GM21526 (cell line): Measurements from ENCODE around the gene WHRN.

ENCODE experiments used
- ATAC-seq: cut with Tn5 transposase; IDR thresholded peaks from one replicate; pipeline ENCODE4 v1.9.1; 2021; ENCODE audit warnings: moderate library complexity; ENCODE audit not compliant: unreplicated experiment, low FRiP score

The WHRN gene

DNA sequence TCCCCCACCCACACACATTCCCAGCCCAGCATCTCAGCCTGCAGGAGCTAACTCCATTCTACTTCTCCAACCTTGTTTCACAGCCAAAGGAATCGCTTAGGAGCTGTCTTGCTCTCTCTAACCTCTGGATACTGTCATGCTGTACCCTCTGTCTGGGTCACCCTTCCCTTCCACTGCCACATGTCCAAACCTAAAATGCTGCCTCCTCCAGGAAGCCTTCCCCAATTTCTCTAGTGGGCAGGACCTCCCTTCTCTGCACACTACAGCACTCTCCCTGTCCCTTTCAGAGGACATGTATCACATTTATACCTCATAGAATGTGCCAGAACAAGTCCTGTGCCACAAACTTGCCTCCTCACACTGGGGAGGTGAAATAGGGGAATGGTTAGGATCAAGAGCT is 30.8 kb downstream of the WHRN start:
- no peak for ATAC-seq

DNA sequence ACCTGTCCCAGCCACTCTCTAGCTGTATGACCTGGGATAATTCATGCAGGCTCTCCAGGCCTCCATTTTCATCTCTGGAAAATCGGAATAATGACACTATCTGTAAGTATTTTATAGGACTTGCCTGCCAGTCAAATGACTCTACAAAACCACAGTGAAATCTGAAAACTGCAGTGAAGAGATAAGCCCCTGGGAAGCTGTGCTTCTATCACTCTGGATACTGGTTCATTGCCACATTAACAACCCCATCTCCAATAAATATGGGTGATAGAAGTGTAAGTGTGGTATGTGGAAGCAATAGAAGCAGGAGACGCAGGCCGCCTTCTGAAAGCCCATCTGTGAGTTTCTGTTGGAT is 31.8 kb downstream of the WHRN start:
- ATAC-seq = no peak

DNA sequence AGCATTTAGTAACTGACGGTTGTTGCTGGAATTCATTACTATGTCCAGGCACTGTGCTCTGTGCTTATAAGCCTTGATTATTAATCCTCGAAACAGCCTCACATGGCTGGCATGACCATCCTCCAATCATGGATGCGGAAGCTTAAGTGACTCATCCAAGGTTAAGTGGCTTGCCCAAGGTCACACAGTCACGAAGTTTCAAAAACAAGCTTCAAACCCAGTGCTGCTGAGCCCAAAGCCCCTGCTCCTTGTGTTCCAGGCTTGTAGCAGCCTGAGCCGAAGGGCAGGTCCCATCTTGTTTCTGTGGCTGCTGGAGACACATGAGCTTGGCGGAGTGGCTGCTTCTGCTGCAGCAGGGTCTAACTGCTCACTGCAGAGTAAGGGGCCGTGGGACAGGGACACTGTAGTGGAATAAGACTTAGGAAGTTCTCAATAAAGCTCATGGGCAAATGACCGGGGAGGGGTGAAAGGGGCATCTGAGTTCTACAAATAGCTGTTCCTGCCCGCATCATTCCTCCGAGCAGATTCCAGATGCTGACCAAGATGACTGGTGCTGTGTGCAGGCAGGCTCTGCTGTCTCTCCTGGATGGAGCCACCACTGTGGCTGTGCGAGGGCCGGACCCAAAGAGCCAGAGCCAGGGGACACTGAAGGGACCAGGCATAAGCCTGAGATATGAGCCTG is 32.4 kb downstream of the WHRN start:
- ATAC-seq = no peak

DNA sequence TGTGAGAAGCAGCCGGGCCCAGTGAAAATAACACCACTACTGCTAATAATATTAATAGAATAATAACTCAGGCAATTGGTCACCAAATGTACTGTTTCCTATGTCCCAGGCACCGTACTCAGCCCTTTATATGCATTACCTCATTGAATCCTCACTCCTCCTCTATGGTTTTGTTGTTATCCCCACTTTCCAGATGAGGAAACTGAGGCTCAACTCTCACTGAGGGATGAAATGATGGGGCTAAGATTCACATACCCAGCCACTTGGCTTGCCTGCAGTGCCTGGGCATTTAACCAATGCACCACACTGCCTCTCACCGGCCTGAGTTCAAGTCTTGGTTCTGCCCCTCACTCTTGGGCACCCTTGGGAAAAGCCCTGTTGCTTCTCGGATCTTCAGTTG is 34.1 kb downstream of the WHRN start:
- no peak for ATAC-seq

DNA sequence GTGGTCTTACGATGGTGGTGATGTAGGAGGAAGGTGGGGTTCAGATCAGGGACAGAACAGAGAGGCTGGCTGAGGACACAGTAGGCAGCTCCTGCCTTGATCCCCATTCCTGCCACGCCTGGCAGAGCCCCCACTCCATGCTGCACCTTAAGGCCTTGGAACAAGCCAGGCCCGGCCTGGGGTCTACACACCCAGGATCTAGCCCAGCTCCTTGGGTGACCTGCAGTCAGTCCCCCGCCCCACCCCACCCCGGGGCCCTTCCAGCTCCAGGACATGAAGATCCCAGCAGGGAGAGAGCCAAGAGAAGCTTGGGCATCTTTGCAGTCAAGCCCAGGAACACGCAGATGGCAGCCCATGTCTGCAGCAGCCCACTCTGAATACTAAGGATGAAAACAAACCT is 34.7 kb downstream of the WHRN start:
- no peak for ATAC-seq

DNA sequence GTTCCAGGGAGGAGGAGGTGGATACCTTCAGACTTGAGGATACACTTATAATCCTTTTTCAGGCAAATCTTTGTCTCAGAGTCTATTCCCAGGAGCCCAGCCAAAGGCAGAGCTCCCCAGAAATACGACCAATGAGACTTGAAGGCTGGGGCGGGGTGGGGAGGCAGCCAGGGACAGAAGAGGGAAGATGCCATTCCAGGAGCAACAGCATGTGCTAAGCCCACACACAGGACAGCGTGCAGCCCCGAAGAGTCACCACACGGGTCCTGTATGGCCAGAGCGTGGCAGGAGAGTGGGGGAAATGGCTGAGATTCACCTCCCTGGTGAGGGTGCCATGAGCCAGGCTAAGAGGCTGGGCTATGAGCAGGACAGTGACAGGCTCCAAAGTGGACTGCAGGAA is 35.2 kb downstream of the WHRN start:
- ATAC-seq = no peak

DNA sequence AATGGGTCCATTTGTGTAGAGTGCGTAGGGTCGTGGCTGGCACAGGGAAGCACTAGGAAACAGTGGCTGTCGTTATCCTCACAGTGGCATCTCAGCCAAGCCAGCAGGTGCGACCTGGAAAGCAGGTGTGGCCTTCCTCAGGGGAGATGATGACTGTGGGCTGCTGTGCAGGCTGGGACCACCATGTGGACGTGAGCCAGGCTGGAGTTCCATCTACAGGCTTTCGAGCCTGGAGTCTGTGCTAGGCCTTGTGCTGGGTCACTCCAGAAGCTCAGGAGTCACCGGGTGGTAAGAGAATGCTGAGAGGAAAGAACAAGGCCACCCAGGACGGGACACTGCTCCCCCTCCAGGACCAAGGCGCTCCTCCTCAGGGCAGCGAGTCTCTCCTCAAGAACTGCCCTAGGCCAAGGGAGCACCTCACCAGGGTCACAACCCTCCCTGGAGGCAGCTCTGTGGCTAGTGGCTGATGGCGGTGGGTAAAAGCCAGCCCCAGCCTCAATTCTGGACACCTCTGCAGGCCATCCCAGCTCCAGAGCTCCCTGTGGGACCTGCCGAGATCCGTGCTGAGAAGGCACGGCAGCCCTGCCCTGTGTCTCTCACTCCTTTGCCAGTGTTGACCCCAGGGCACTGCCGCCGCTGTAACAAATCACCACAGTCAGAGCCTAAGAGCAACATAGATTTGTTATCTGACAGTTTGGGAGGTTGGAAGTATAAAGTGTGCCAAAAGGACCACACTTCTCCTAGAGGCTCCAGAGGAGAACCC is 36.0 kb downstream of the WHRN start:
- ATAC-seq = no peak

DNA sequence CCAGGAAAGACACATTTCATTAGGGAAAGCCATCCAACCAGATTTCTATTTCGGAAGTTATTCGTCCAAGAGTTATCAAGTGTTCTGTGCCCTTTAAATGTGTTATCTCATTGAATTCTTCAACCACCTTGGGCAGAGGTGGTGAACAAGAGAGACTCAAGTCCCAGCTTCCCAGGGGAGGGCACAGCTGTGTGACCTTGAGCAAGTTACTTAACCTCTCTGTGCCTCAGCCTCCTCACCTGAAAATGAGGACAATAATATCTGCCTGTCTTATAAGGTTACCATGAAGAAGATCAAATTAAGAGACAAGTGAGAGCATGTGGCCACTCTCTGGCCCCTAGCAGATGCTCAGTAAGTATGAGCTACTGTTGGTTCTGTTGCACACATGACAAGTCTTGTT is 37.4 kb downstream of the WHRN start:
- ATAC-seq = no peak

DNA sequence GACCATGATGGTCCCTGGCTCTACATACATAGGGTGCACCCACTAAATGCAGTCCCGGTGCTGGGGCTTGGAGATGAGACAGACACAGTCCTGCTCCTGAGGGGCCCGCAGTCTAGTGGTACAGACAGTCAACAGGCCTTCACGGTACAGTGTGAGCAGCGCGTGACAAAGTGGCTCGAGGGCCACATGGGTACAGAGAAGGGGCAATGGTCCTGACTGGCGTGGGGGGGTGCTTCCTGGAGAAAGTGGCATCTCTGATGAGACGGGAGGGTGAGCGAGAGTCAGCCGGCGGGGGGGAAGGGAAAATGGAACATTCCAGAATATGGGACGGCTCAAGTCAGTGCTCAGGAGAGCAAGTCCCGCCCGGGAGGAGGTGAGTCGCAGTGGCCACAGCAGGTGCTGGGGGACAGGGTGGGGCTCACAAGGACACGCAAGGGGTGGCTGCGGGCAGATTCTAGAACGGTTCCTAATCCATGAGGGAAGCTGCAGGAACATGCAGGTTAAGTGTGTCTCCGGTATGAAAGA is 38.0 kb downstream of the WHRN start:
- no peak for ATAC-seq

DNA sequence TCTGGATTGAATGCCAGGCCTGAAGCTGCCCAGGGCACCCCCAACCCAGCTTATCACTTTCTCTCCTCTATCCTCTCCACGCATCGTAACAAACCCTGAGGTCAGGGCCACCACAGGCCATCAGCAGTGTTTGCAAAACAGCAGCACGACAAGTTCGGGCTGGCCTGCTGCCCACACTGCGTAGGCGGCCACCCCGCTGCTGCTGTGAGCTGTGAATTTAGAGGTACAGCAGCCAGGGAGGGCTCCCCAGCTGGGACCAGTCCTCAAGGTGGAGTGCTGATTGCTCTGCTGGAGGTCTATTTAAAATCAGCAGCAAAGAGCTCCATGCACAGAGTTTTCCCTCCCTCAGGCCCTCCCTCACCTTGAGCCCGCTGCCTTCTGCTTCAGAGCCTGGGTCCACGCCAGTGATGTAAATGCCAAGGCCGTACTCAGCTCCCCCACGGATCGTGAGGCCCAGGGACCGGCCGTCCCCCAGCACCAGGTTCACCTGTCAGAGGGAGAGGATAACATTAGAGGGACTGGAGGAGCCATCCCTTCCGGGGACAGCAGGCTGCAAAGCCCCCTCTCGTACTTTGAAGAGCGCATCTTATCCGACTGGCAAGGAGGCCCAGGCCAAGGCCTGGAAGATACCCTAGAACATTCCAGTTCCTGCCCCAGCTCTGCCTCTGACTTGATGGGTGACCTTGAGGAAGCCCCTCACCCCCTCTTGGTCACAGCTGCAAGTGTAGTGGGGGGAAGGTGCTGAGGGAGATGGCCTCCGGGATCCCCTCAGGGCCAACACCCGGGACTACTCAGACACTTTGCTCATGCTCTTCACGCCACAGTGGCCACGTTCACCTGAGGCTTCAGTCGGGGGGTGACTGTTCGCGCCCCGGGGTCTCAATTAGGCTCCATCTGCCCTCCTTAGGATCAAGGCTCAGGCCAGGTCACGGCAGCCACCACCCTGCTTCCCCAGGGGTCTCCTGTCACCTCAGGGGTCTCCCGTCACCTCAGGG is 39.1 kb downstream of the WHRN start:
- ATAC-seq = no peak

DNA sequence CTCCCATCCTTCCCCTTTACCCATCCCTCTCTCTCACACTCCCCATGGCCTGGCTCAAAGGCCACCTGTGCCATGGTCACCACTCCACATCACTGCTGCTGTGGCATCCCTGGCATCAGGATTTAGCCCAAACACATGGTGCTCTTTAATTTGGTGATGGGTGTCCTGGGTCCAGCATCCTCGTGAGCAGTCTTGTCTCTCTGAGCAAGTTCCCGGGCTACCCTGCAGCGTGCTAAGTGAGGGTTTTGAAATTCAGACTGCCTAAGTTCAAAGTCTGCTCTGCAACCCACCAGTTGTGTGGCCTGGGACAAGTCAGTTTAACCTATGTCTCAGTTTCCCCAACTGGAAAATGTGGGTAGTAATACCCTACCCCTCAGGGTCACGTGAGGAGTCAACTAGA is 39.9 kb downstream of the WHRN start:
- no peak for ATAC-seq

DNA sequence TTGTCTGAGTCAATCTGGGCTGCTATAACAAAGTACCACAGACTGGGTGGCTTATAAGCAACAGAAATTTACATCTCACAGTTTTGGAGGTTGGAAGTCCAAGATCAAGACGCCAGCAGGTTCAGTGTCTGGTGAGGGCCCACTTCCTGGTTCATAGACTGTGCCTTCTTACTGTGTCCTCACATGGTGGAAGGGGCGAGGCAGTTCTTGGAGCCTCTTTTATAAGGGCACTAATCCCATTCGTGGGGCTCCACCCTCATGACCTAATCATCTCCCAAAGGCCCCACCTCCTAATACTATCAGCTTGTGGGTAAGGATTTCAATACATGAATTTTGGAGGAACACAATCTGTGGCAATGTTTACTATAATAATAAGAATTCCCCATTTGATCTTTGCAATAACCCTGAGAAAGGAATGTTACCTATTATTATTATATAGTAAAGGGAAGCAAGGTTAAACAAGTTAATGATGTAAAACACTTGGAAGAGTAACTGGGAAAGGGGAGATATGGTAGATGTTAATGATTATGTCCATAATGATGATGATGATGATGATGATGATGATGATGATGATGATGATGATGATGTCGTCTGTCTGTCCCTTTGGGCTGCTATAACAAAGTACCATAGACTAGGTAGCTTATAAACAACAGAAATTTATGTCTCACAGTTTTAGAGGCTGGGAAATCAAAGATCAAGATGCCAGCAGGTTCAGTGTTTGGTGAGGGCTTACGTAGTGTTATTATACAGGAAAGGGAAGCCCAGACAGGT is 40.8 kb downstream of the WHRN start:
- no peak for ATAC-seq

DNA sequence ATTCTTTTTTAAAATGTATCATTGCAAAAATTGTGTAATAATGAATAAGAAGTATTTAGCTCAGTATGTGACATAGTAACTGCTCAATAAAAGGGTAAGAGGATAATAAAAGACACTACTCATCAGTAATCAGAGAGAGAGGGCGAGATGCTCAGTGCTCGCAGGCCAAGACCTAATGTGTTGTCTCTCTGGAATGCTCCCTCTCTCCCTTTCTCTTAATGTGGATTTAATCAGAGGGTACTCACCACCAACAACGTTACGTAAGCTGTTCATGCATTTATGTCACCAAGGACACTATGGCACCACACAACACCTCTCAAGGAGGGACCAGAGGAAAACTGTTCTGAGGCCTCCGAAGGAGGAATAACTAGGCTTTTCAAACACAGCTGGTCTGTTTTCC is 42.5 kb downstream of the WHRN start:
- no peak for ATAC-seq

DNA sequence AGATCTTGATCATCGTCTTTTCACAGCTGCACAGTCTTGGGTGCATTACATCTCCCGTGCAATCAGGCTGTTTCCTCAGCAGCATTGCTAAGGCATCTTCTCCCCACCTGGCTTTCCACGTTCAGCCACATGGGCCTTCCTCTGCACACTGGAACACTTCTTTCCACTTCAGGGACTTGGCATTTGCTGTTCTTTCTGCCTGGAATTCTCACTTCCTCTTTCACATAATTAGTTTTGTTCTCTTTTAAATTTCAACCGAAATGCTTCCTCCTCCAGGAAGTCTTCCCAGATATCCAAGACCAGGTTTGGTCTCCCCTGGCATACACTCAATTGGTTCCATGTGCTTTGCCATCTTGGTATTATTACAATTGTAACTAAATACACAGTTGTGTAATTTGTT is 43.8 kb downstream of the WHRN start:
- ATAC-seq = no peak

DNA sequence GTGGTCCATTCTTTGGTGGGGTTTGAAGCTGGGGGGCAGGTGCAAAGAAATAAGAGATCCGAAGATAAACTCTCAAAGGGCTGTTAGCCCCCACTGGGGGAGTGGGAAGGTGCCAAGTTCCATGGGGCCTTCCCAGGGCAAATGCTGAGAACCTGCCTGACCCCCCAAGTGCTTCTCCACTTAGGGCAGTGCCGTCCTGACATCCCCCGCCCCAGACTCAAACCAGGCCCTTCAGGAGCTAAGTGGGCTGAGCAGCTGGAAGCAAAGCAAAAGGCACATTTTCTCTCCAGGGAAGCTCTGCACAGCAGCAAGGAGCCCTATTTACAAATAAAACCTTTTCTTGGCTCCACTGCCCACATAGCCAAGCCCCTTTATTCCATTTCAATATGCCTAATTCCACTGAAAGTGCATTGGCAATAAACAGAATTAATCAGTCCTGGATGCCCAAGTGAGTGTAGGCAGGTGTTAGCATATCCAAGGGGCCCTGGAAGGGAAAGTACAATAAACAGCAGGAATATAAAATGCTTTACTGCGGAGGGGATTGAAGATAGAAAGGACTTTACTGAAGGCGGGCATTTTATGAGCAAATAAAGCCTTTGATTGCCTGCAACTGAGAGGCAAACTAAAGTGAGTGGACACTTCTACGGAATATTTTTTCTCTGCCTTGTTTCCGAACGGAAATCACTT is 44.6 kb downstream of the WHRN start:
- ATAC-seq = no peak

DNA sequence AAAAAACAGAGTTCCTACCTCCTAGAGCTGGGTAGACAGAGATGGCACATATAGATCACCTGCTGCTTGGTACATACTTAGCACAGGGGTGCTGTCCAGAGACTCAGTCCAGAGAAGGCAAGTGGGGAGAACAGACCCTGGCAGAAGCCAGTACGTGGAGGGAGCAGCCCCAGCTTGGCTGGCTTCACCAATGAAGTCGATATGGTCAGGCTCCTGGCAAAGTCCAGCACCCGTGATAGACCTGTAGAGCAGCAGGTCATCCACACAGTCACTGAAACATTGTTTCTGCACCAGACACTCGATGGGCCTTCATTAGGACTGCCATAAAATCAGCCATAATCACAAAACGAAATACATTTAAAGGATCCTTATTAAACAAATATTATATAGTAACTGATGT is 45.8 kb downstream of the WHRN start:
- ATAC-seq = no peak

DNA sequence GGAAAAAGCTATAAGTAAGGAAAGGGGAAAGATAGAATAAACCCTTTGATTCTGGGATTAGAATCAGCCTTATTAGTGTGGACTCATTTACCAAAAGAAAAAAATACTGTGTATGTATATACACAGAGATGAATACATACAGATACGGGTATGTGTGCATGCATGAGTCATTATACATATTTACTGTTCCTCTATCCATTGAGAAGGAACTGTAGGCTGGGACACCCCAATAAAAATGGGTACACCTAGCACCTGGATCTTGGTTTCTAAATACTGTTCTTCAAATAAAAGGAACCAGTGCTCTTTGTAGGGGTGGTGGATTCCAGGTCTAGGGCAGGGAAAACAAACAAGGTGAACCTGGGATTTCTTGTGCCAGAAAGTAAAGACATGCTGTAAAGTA is 48.3 kb downstream of the WHRN start:
- no peak for ATAC-seq

DNA sequence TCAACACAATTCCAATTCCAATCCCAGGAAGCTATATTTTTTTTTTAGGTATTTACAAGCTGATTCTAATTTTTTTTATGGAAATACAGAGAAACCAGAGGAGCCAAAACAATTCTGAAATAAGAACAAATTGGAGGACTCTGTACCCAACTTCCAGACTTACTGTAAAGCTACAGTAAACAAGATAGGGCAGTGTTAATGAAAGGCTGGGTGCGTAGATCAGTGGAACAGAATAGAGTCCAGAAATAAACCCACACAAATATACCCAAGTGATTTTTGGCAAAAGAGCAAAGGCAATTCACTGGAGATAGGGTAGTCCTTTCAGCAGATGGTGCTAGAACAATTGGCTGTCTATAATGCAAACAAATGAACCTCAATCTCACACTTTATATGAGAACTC is 50.6 kb downstream of the WHRN start:
- ATAC-seq = no peak

DNA sequence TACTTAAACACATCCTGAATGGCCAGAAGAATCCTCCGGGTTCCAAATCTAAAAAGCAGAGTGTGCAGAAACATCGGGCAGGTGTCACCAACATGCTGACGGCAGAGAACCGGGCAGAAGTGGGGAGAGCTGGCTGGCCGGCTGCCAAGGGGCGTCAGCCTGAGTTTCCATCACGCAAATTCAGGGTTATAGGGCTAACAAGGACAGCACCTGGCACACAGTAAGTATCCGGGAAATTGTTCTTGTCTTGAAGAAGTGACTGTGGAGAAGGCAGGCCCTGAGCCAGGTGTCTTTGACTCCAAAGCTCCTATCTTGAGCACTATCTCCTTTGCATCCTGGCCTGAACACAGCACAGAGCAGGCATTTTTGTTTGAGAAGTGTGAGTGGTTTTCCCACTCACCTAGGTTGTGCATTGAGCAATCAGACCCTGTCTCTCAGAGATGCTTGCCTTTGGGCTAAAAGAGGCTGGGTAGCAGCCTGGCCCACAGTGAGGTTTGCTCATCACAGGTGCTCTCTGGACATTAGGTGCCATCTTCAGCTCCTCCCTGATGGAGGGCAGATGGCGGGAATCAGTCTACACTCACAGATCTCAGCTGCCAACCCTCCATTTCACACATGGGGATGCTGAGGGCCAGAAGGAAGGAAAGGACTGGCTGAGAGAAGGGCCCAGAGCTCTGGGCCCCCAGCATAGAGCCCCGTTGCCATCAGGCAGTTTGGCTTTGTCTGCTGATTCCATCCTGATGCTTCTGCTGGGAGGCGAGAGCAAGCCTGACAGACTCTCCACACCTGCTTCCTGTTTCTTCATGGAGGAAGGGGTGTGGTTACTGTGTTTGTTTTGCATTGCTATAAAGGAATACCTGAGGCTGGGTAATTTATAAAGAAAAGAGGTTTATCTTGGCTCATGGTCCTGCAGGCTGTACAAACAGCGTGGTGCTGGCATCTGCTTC is 52.8 kb downstream of the WHRN start:
- ATAC-seq = no peak
